HG03103 (cell line): ENCODE data around the gene BSPRY.
"Not testable (repeated sequence)": the region's sequence is repeated elsewhere in the genome, so short reads cannot be mapped to it uniquely, and the experiment has no call there.

ENCODE experiments used
- ATAC-seq: cut with Tn5 transposase; IDR thresholded peaks from one replicate; pipeline ENCODE4 v1.9.1; 2021; ENCODE audit warnings: low read depth; ENCODE audit not compliant: unreplicated experiment

BSPRY gene

GRCh38 chr9:113340011-113340699, 9.2 kb upstream of the BSPRY start, which contains the start of gene WDR31:
Gene WDR31, minus strand, starts transcription at chr9:113340275. Its CDS starts 8,253 bp downstream, at chr9:113332022.
- peak; percentile 96 for ATAC-seq

- ATAC-seq, result no peak
These were observed 7.5 kb upstream of the BSPRY start for GRCh38 chr9:113341712-113342410.

GRCh38 chr9:113343732-113344231, 5.6 kb upstream of the BSPRY start:
- ATAC-seq, result no peak

GRCh38 chr9:113345190-113345589, 4.2 kb upstream of the BSPRY start:
- ATAC-seq, result no peak

GRCh38 chr9:113345671-113346070, 3.7 kb upstream of the BSPRY start:
- no peak for ATAC-seq

- no peak for ATAC-seq
These were observed 904 bp upstream of the BSPRY start for GRCh38 chr9:113348437-113348836.

GRCh38 chr9:113349066-113349444, 286 bp upstream of the BSPRY start:
- ATAC-seq, result no peak

GRCh38 chr9:113350107-113350661, 843 bp downstream of the BSPRY start:
- ATAC-seq, result no peak

GRCh38 chr9:113350937-113351336, 1.6 kb downstream of the BSPRY start:
- no peak for ATAC-seq

GRCh38 chr9:113352006-113352405, 2.7 kb downstream of the BSPRY start:
- ATAC-seq, result no peak

GRCh38 chr9:113352411-113352810, 3.1 kb downstream of the BSPRY start:
- no peak for ATAC-seq

GRCh38 chr9:113355040-113355596, 5.8 kb downstream of the BSPRY start:
- ATAC-seq, result no peak

- no peak for ATAC-seq
These were observed 7.4 kb downstream of the BSPRY start for GRCh38 chr9:113356686-113357292.

GRCh38 chr9:113359385-113359784, 10.0 kb downstream of the BSPRY start:
- no peak for ATAC-seq

GRCh38 chr9:113360242-113360842, 11.0 kb downstream of the BSPRY start:
- ATAC-seq, result no peak

- no peak for ATAC-seq
These were observed 12.1 kb downstream of the BSPRY start for GRCh38 chr9:113361304-113362018.

GRCh38 chr9:113363336-113363735, 14.0 kb downstream of the BSPRY start:
- ATAC-seq, result no peak

GRCh38 chr9:113364951-113365350, 15.6 kb downstream of the BSPRY start:
- no peak for ATAC-seq

- ATAC-seq, result not testable (repeated sequence)
These were observed 16.3 kb downstream of the BSPRY start for GRCh38 chr9:113365652-113366051.
